Measurements from ENCODE around the gene DOHH.

DOHH gene

DNA sequence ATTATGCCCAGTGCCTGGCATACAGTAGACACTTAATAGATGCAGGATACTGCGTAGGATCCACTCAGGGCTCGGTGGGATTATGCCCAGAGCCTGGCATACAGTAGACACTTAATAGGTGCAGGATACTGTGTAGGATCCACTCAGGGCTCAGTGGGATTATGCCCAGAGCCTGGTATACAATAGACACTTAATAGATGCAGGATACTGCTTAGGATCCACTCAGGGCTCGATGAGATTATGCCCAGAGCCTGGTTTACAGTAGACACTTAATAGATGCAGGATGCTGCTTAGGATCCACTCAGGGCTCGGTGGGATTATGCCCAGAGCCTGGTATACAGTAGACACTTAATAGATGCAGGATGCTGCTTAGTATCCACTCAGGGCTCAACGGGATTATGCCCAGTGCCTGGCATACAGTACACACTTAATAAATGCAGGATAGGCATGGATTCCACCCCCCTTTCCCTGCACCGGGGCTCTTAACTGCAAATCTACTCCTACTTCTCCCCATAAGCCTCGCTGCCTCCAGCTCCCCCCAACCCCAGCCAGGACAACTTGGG is 45.0 kb downstream of the DOHH start:
- TF ChIP-seq, protein P1, sequence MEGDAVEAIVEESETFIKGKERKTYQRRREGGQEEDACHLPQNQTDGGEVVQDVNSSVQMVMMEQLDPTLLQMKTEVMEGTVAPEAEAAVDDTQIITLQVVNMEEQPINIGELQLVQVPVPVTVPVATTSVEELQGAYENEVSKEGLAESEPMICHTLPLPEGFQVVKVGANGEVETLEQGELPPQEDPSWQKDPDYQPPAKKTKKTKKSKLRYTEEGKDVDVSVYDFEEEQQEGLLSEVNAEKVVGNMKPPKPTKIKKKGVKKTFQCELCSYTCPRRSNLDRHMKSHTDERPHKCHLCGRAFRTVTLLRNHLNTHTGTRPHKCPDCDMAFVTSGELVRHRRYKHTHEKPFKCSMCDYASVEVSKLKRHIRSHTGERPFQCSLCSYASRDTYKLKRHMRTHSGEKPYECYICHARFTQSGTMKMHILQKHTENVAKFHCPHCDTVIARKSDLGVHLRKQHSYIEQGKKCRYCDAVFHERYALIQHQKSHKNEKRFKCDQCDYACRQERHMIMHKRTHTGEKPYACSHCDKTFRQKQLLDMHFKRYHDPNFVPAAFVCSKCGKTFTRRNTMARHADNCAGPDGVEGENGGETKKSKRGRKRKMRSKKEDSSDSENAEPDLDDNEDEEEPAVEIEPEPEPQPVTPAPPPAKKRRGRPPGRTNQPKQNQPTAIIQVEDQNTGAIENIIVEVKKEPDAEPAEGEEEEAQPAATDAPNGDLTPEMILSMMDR (IDR thresholded peaks at IDR 0.05), result no peak

DNA sequence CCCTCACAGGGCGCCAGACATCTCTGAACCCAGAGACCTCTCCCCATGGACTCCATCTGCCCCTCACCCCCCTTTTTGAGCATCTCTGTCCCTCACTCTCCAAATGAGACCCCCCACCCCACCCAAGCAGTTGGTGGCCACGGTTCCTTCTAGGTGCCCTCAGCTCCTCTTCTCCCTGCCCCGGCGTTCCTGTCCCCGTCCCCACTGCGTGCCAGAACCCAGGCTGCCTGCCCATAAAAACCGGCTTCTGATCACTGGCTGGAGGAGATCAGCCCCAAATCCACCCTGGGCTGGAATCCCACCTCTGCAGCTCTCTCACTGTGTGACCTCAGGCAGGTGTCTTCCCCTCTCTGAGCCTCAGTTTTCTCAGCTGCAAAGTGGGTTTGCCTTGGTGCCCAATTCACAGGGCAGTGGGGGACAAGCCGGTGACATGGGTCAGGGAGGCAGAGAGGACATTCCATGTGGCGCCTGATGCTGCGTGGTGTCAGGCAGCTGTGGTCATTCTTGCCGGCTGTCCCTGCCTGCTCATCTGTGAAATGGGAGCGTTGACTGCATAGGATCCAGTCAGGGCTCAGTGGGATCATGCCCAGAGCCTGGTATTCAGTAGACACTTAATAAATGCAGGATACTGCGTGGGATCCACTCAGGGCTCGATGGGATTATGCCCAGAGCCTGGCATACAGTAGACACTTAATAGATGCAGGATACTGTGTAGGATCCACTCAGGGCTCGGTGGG is 45.6 kb downstream of the DOHH start:
- TF ChIP-seq, protein P1 (IDR thresholded peaks at IDR 0.05), result no peak

DNA sequence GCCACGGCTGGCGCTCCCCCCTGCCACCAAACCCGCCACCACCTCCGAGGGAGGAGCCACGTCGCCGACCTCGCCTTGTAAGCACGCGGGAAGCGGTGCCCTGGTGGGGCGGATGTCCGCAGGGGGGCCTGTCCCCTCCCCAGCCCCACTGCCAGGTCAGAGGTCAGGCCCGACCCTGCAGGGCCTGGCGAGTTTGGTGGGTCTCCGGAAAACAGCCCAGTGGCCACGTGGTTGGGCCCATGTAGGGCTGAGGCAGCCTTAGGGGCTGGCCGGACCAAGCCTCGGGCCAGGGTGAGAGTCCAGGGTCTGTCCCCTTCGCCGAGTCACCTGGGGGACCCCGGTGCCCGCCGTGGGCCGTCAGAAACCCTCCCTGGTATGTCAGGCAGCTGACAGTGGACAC is 46.6 kb downstream of the DOHH start:
- TF ChIP-seq, protein P1 (IDR thresholded peaks at IDR 0.05), result no peak

DNA sequence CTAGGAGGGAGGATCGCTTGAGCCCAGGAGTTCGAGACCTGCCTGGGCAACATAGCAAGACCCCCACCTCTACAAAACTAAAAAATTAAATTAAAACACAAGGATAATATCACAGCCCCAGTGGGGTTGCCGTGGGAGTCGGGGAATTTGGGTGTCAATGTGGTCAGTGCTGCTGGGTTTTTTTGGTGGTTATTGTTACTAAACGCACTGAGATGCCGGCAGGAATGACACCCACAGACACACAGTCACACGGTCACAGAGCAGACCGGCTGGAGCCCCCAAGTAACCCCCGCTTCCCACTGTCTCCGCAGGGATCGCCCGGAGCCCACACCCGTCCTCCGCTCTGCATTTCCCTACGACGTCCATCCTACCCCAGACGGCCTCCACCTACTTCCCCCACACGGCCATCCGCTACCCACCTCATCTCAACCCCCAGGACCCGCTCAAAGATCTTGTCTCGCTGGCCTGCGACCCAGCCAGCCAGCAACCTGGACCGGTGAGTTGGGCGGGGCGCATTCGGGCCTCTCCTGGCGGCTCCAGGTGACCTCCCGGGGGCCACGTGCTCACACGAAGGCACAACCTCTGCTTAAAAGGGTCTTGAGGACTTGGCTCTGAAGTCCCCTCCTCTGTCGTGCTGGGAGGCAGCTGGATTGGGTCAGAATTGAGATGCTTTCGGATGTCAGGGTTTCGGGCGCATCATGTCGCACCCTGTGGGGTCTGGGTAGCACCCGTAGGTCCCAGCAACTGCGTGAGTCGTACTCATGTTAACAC is 48.1 kb downstream of the DOHH start:
- TF ChIP-seq, protein P1 (IDR thresholded peaks at IDR 0.05), result no peak

DNA sequence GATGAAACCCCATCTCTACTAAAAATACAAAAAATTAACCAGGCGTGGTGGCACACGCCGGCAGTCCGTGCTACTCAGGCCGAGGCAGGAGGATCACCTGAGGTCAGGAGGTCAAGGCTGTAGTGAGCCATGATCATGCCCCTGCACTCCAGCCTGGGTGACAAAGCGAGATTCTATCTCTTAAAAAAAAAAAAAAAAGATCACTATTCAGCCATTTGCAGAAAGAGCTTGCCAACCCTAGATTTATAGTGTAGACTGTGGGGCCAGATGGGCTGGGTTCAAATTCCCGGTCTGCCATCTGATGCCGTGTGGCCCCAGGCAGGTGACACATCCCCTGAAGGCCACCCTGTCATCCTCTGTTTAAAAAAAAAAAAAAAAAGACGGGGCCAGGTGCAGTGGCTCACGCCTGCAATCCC is 49.0 kb downstream of the DOHH start:
- TF ChIP-seq, protein P1 (IDR thresholded peaks at IDR 0.05), result no peak

DNA sequence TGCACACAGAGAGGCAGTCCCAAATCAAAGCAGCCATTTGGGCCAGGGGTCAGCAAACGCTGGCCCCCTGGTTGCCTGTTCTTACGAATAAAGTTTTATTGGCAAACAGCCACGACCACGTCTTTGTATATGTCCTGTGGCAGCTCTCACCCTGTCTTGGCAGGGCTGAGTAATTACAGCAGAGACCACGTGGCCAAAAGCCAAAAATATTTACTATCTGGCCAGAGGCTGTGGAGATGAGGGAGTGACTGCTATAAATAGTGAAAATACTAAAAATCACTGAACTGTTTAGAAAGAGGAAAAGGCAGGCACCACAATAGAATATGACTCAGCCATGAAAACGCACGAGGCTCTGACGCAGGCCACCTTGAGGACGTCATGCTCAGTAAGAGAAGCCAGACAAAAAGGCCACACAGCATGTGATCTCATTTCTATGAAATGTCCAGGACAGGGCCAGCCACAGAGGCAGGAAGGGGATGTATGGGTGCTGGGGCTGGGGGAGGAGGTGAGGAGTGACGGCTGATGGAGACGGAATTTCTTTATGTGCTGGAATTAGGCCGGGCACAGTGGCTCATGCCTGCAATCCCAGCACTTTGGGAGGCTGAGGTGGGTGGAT is 49.6 kb downstream of the DOHH start:
- TF ChIP-seq, protein P1 (IDR thresholded peaks at IDR 0.05), result no peak

DNA sequence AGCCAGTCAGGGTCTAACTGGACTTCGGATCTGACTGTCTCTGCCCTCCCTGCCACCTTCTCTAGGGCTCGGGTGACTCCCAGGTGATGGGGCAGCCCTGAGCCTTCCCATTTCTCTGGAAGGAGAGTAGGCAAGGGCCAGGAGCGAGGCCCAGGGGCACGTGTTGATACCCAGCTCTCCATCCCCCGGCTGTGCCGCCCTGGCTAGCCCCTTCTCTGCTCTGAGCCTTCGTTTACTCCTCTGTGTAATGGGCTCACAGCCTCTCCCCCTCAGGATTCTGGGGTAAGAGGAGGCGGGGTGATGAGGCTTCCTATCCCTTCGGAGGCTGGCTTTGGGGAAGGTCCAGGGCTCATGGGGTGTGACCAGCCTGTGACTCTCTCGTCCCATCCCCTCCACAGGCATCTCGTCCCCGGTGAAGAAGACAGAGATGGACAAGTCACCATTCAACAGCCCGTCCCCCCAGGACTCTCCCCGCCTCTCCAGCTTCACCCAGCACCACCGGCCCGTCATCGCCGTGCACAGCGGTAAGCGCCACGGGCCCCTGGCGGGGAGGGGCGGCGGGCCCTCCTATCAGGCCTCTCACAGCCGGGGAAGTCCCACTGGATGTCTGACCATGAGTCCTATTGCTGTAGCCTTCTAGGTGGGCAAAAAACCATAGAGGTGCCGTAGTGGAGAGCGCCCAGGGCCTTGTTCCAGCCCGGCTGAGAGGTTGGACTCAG is 51.7 kb downstream of the DOHH start:
- TF ChIP-seq, protein P1 (IDR thresholded peaks at IDR 0.05), result no peak
